Thyroid gland (tissue), 4 donors: ENCODE measurements around the gene PKNOX1.
"Not testable (repeated sequence)": the region's sequence is repeated elsewhere in the genome, so short reads cannot be mapped to it uniquely, and the experiment has no call there.

Source experiments
- POLR2A ChIP-seq, 2 donors: fragments of 450-650 bp; IDR thresholded peaks; one replicate each; pipeline ENCODE4 v1.6.1; 2017; ENCODE audit warnings: antibody characterized with exemption in 2 of 2, mild to moderate bottlenecking in 2 of 2, moderate library complexity in 1 of 2
- TF ChIP-seq, protein P1 (sequence below), 6 experiments: fragments of 200-600 bp in 3 of 6; fragments of 450-650 bp in 3 of 6; sonication (generic) in 3 of 6; IDR thresholded peaks; one replicate each; pipeline ENCODE4 v1.5.1; 2016 to 2019; ENCODE audit warnings: antibody characterized with exemption in 6 of 6, mild to moderate bottlenecking in 2 of 6, inconsistent platforms in 1 of 6, moderate library complexity in 1 of 6

DNA sequence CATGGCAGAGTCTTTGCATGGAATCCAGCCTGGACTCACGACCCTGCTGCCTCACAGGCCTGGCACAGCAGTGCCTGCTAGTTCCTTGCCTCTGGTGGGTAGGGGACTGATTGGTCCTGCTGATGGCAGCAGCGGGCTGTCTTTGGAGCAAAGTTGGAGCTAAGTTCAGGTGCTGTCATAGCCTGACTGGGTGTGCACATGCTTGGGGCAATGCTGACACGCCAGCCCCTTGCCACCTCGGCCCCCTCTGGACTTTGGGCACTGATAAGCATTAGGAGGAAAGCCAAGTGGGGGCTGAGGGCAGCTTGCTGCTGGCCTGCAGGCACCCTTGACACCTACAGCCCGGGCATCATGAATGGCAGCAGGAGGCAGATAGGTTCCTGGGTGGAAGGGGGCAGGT lies 67.8 kb downstream of the PKNOX1 start:
- TF ChIP-seq, protein P1, sequence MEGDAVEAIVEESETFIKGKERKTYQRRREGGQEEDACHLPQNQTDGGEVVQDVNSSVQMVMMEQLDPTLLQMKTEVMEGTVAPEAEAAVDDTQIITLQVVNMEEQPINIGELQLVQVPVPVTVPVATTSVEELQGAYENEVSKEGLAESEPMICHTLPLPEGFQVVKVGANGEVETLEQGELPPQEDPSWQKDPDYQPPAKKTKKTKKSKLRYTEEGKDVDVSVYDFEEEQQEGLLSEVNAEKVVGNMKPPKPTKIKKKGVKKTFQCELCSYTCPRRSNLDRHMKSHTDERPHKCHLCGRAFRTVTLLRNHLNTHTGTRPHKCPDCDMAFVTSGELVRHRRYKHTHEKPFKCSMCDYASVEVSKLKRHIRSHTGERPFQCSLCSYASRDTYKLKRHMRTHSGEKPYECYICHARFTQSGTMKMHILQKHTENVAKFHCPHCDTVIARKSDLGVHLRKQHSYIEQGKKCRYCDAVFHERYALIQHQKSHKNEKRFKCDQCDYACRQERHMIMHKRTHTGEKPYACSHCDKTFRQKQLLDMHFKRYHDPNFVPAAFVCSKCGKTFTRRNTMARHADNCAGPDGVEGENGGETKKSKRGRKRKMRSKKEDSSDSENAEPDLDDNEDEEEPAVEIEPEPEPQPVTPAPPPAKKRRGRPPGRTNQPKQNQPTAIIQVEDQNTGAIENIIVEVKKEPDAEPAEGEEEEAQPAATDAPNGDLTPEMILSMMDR (IDR thresholded peaks at IDR 0.05): not testable (repeated sequence)
- not testable (repeated sequence) for TF ChIP-seq POLR2A (IDR thresholded peaks at IDR 0.05)
